GM23338 (cell line): ENCODE measurements around the gene BCL2. TPM values are rescaled to one million over a fixed set of nuclear protein-coding genes. Genes with fewer than 3 reads are reported as not detected.

Experiments
- CREB1 ChIP-seq: fragments of 250-450 bp; sonication (Bioruptor Pico); IDR thresholded peaks from 2 replicates; pipeline ENCODE4 v1.5.0; 2020; ENCODE audit warnings: low read depth, mild to moderate bottlenecking, moderate library complexity
- CTCF ChIP-seq, 2 experiments: fragments of 200-600 bp in 1 of 2; sonication (generic) in 1 of 2; conservative IDR thresholded peaks; 2 replicates each; pipeline versions ENCODE4 v1.5.1 to v1.6.1; 2016 to 2017; ENCODE audit warnings: antibody characterized with exemption in 2 of 2, low read depth in 2 of 2, mild to moderate bottlenecking in 2 of 2, moderate library complexity in 1 of 2
- ETS1 ChIP-seq: IDR thresholded peaks from 2 replicates; pipeline ENCODE4 v1.6.1; 2016; ENCODE audit warnings: antibody characterized with exemption
- EZH2 ChIP-seq: fragments of 200-600 bp; sonication (generic); IDR thresholded peaks from one replicate; pipeline ENCODE4 v1.8.0; 2017; ENCODE audit warnings: antibody characterized with exemption, mild to moderate bottlenecking, low read depth; ENCODE audit not compliant: unreplicated experiment
- EZH2phosphoT487 ChIP-seq: fragments of 200-600 bp; sonication (generic); IDR thresholded peaks from one replicate; pipeline ENCODE4 v1.8.1; 2018; ENCODE audit warnings: antibody characterized with exemption; ENCODE audit not compliant: unreplicated experiment
- NANOG ChIP-seq: IDR thresholded peaks from 2 replicates; pipeline ENCODE4 v1.6.1; 2016; ENCODE audit warnings: antibody characterized with exemption, borderline replicate concordance
- POLR2AphosphoS5 ChIP-seq: IDR thresholded peaks from 2 replicates; pipeline ENCODE4 v1.6.1; 2016; ENCODE audit warnings: antibody characterized with exemption, low read depth
- ZNF331 ChIP-seq: fragments of 250-450 bp; sonication (Bioruptor Pico); IDR thresholded peaks from 2 replicates; pipeline ENCODE4 v1.5.0; 2020; ENCODE audit warnings: low read depth, mild to moderate bottlenecking, moderate library complexity
- ZNF462 ChIP-seq: fragments of 250-450 bp; sonication (Bioruptor Pico); IDR thresholded peaks from 2 replicates; pipeline ENCODE4 v1.5.0; 2020; ENCODE audit warnings: mild to moderate bottlenecking, moderate library complexity
- polyA plus RNA-seq: library from polyadenylated mRNA; unstranded; fragments of >200 nt; fragmentation: Nextera tagmentation; extraction: Ambion mirVana; gene quantifications from 2 replicates; pipeline ENCODE4 v1.2.1, GENCODE V29; 2016
- total RNA-seq: library from RNA; depleted of rRNA; stranded (reverse); fragments of >200 nt; shearing (Covaris generic); gene quantifications from 2 replicates; pipeline ENCODE4 v1.2.3, GENCODE V29; 2014

The BCL2 gene
- total and polyA plus RNA-seq, 2 experiments from 2014 or later = 1.2 to 4.0 TPM

- TF ChIP-seq ZNF462 (no peak), POLR2AphosphoS5 (no peak), NANOG (no peak), EZH2 (no peak), ZNF331 (CRISPR knock-in tag) (no peak), CTCF (conservative IDR thresholded peaks at IDR 0.05; ENCODE audit: low read depth in 2 of 2) (no peak), ETS1 (no peak), EZH2phosphoT487 (no peak), CREB1 (no peak)
These were observed 160.8 kb downstream of the BCL2 start (continued) for GRCh38 chr18:63158676-63159291.
